ENCODE data around the gene SEC24B.

Gene SEC24B

DNA sequence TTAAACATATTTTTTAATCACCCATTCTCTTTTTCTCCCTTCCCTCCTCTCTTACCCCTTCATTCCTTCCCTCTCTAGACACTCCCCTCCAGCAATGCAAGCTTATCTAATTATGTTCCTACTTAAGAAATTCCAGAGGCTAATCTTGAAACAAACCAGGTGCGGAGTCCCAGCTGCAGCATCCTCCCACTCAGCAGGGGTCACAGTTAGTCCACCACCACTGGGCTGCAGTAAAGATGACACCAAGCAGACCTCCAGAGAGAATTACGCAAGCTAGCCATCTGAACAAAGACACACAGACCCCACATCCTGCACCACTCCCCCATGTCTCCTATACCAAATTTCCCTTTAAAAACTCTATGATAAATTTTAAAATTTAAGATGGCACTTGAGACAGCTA lies 13.9 kb upstream of the SEC24B start:
- H3K4me2 ChIP-seq (ENCODE audit: insufficient read depth, low read length, poor library complexity, severe bottlenecking): no peak overlapping the region
- peak; percentile 14 for DNase-seq (ENCODE audit: low spot score)

DNA sequence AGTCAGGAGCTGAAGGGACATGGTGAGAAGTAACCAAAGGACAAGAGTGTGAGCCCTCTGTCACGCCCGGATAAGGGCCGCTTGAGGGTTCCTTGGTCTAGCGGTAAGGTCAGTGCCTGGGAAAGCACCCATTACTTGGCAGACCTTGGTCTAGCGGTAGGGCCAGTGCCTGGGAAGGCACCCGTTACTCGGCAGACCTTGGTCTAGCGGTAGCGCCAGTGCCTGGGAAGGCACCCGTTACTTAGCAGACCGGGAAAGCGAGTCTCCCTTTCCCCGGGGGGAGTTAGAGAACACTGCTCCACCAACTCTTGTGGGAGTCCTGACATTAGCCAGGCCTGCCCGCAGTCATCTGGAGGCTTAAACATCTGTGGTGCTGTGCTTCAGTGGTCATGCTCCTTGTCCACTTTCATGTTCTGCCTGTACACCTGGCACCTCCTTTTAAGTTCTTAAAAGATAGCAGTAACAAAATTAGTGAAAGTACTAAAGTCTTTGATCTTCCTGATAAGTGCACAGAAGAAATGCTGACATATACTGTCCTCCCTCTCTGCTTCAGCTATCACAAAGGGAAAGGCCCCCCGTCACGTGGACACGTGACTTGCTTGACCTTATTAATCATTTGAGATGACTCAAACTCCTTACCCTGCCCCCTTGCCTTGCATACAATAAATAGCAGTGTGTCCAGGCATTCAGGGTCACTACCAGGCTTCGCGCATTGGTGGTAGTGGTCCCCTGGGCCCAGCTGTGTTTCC lies 9.3 kb upstream of the SEC24B start:
- H2AFZ ChIP-seq (ENCODE audit: low read length): no peak overlapping the region
- DNase-seq (ENCODE audit: low spot score): no peak

More for the DNA sequence above, 13.9 kb upstream of the SEC24B start:
- Histone ChIP-seq H3K14ac (ENCODE audit: low read length) (no peak overlapping the region), H2BK15ac (ENCODE audit: low read length) (no peak overlapping the region), H3K79me1 (ENCODE audit: low read depth, low read length) (no peaks in the 10 kb centered on the region), H3K23ac (ENCODE audit: low read depth, low read length, poor library complexity) (no peak overlapping the region), H3K9ac (ENCODE audit: low read depth, low read length, poor library complexity) (no peak overlapping the region), H3K18ac (ENCODE audit: low read length) (no peak overlapping the region), H2BK120ac (ENCODE audit: low read depth, low read length) (no peak overlapping the region), H3K36me3 (replicated peaks in 1 of 2; ENCODE audit: control insufficient read depth in 2 of 2, insufficient read depth in 2 of 2, low read length in 2 of 2) (peaks cover 0 to 3% of the 10 kb centered on the region in 2 donors), H3K27ac (replicated peaks; ENCODE audit: low read length) (peak overlapping the region; percentile 44), H3K9me3 (replicated peaks in 1 of 2; ENCODE audit: control insufficient read depth in 2 of 2, insufficient read depth in 1 of 2, low read depth in 1 of 2, low read length in 2 of 2) (no peaks in the 10 kb centered on the region), H2BK12ac (ENCODE audit: low read length) (no peak overlapping the region), H4K91ac (ENCODE audit: low read depth, low read length, poor library complexity) (no peak overlapping the region), H2AFZ (ENCODE audit: low read length) (no peak overlapping the region), H3K27me3 (ENCODE audit: control insufficient read depth in 3 of 3, insufficient read depth in 3 of 3, low read depth in 1 of 3, low read length in 3 of 3) (no peaks in the 10 kb centered on the region), H4K8ac (ENCODE audit: low read depth, low read length) (no peak overlapping the region), H2BK5ac (ENCODE audit: low read length) (no peak overlapping the region), H3K4me1 (ENCODE audit: control insufficient read depth in 2 of 2, insufficient read depth in 1 of 2, low read depth in 1 of 2, low read length in 2 of 2) (peaks cover 0 to 4% of the 10 kb centered on the region in 2 donors), H3K4ac (ENCODE audit: low read length) (no peak overlapping the region), H3K4me3 (ENCODE audit: low read length in 2 of 2) (no peak overlapping the region), H2AK5ac (ENCODE audit: low read depth, low read length) (no peak overlapping the region)
- no CpG with 5 or more reads among the region's 2 CpGs for WGBS, 2 donors (ENCODE audit: extremely low coverage in 2 of 2, insufficient read length in 2 of 2, insufficient replicate concordance in 1 of 2)

DNA sequence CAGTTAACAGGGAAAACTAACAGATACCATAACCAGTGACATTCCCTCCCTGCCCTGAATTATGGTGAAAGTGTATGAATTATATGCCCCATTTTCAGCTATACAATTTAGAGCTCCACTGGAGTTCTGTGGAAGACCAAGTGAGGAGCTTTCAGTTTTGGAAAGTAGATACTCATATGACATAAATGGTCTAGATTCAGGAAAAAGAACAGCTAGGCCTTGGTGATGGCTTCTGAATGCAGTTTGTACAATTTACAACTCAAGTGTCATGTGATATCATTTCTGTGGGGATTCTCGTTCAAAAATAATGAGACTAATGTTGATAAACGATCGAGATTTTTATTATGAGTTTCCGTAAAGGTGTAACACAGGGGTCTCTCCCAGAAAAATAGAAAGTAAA lies 8.2 kb upstream of the SEC24B start:
- no peak overlapping the region for H3K4me2 ChIP-seq (ENCODE audit: insufficient read depth, low read length, poor library complexity, severe bottlenecking)

More for the DNA sequence above, 9.3 kb upstream of the SEC24B start:
- no peak overlapping the region for H2AK5ac ChIP-seq (ENCODE audit: low read depth, low read length)
- no peak overlapping the region for H4K91ac ChIP-seq (ENCODE audit: low read depth, low read length, poor library complexity)
- no peak overlapping the region for H3K27ac ChIP-seq (replicated peaks; ENCODE audit: low read length)
- no CpG with 5 or more reads among the region's 19 CpGs for WGBS, 2 donors (ENCODE audit: extremely low coverage in 2 of 2, insufficient read length in 2 of 2, insufficient replicate concordance in 1 of 2)
- H3K14ac ChIP-seq (ENCODE audit: low read length): no peak overlapping the region
- peak overlapping the region; percentile 67 for H3K18ac ChIP-seq (ENCODE audit: low read length)
- no peak overlapping the region for H3K9ac ChIP-seq (ENCODE audit: low read depth, low read length, poor library complexity)
- no peaks in the 10 kb centered on the region for H3K79me1 ChIP-seq (ENCODE audit: low read depth, low read length)
- no peak overlapping the region for H2BK12ac ChIP-seq (ENCODE audit: low read length)
- no peak overlapping the region for H3K4ac ChIP-seq (ENCODE audit: low read length)
- H3K27me3 ChIP-seq (ENCODE audit: control insufficient read depth in 3 of 3, insufficient read depth in 3 of 3, low read depth in 1 of 3, low read length in 3 of 3): no peaks in the 10 kb centered on the region
- peaks cover 0 to 14% of the 10 kb centered on the region in 2 donors for H3K36me3 ChIP-seq (replicated peaks in 1 of 2; ENCODE audit: control insufficient read depth in 2 of 2, insufficient read depth in 2 of 2, low read length in 2 of 2)
- no peak overlapping the region for H3K4me3 ChIP-seq (ENCODE audit: low read length in 2 of 2)
- H3K4me2 ChIP-seq (ENCODE audit: insufficient read depth, low read length, poor library complexity, severe bottlenecking): no peak overlapping the region
- H2BK120ac ChIP-seq (ENCODE audit: low read depth, low read length): no peak overlapping the region
- H3K9me3 ChIP-seq (replicated peaks in 1 of 2; ENCODE audit: control insufficient read depth in 2 of 2, insufficient read depth in 1 of 2, low read depth in 1 of 2, low read length in 2 of 2): no peaks in the 10 kb centered on the region
- peaks cover 0 to 2% of the 10 kb centered on the region in 2 donors for H3K4me1 ChIP-seq (ENCODE audit: control insufficient read depth in 2 of 2, insufficient read depth in 1 of 2, low read depth in 1 of 2, low read length in 2 of 2)
- H3K23ac ChIP-seq (ENCODE audit: low read depth, low read length, poor library complexity): no peak overlapping the region
- no peak overlapping the region for H2BK5ac ChIP-seq (ENCODE audit: low read length)
- no peak overlapping the region for H2BK15ac ChIP-seq (ENCODE audit: low read length)
- peak overlapping the region; percentile 86 for H4K8ac ChIP-seq (ENCODE audit: low read depth, low read length)

DNA sequence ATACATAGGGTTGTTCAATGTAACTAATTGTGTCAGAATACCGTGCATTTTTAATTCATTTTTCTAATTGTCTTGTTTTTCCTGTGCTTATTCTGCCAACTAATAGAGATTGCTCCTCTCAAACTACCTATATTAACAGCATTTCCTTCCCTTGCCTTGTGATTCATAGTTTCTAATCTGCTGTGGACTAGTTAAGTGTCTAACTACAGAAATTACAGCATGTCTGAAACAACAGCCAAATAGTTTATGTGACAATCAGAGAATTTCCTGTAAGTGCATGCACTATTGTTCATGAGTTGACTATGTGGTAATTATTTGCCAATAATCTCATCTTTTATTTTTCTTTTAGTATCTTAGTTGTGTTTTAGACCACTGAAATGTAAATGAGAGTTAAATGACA lies 4.1 kb upstream of the SEC24B start:
- no peak for DNase-seq (ENCODE audit: low spot score)
- Histone ChIP-seq H3K27me3 (ENCODE audit: control insufficient read depth in 3 of 3, insufficient read depth in 3 of 3, low read depth in 1 of 3, low read length in 3 of 3) (no peaks in the 10 kb centered on the region), H3K14ac (ENCODE audit: low read length) (no peak overlapping the region), H2BK5ac (ENCODE audit: low read length) (no peak overlapping the region), H3K79me1 (ENCODE audit: low read depth, low read length) (peaks cover 4% of the 10 kb centered on the region), H3K36me3 (replicated peaks in 1 of 2; ENCODE audit: control insufficient read depth in 2 of 2, insufficient read depth in 2 of 2, low read length in 2 of 2) (peaks cover 0 to 37% of the 10 kb centered on the region in 2 donors), H2AFZ (ENCODE audit: low read length) (no peak overlapping the region), H4K8ac (ENCODE audit: low read depth, low read length) (no peak overlapping the region), H2BK15ac (ENCODE audit: low read length) (no peak overlapping the region), H3K4me3 (ENCODE audit: low read length in 2 of 2) (no peak overlapping the region), H2BK12ac (ENCODE audit: low read length) (no peak overlapping the region), H2BK120ac (ENCODE audit: low read depth, low read length) (no peak overlapping the region), H2AK5ac (ENCODE audit: low read depth, low read length) (no peak overlapping the region), H3K23ac (ENCODE audit: low read depth, low read length, poor library complexity) (no peak overlapping the region), H4K91ac (ENCODE audit: low read depth, low read length, poor library complexity) (no peak overlapping the region), H3K18ac (ENCODE audit: low read length) (no peak overlapping the region), H3K27ac (replicated peaks; ENCODE audit: low read length) (no peak overlapping the region), H3K9ac (ENCODE audit: low read depth, low read length, poor library complexity) (no peak overlapping the region), H3K9me3 (replicated peaks in 1 of 2; ENCODE audit: control insufficient read depth in 2 of 2, insufficient read depth in 1 of 2, low read depth in 1 of 2, low read length in 2 of 2) (no peaks in the 10 kb centered on the region), H3K4me2 (ENCODE audit: insufficient read depth, low read length, poor library complexity, severe bottlenecking) (no peak overlapping the region), H3K4me1 (ENCODE audit: control insufficient read depth in 2 of 2, insufficient read depth in 1 of 2, low read depth in 1 of 2, low read length in 2 of 2) (peaks cover 3 to 8% of the 10 kb centered on the region in 2 donors), H3K4ac (ENCODE audit: low read length) (no peak overlapping the region)
- WGBS, 2 donors (ENCODE audit: extremely low coverage in 2 of 2, insufficient read length in 2 of 2, insufficient replicate concordance in 1 of 2): no CpG with 5 or more reads among the region's 1 CpG

More for the DNA sequence above, 8.2 kb upstream of the SEC24B start:
- Histone ChIP-seq H3K23ac (ENCODE audit: low read depth, low read length, poor library complexity) (no peak overlapping the region), H3K79me1 (ENCODE audit: low read depth, low read length) (no peaks in the 10 kb centered on the region), H3K9ac (ENCODE audit: low read depth, low read length, poor library complexity) (no peak overlapping the region), H2BK12ac (ENCODE audit: low read length) (no peak overlapping the region), H4K91ac (ENCODE audit: low read depth, low read length, poor library complexity) (no peak overlapping the region), H3K14ac (ENCODE audit: low read length) (no peak overlapping the region), H3K27me3 (ENCODE audit: control insufficient read depth in 3 of 3, insufficient read depth in 3 of 3, low read depth in 1 of 3, low read length in 3 of 3) (no peaks in the 10 kb centered on the region), H3K18ac (ENCODE audit: low read length) (no peak overlapping the region), H3K4me1 (ENCODE audit: control insufficient read depth in 2 of 2, insufficient read depth in 1 of 2, low read depth in 1 of 2, low read length in 2 of 2) (no peaks in the 10 kb centered on the region), H3K9me3 (replicated peaks in 1 of 2; ENCODE audit: control insufficient read depth in 2 of 2, insufficient read depth in 1 of 2, low read depth in 1 of 2, low read length in 2 of 2) (no peaks in the 10 kb centered on the region), H3K27ac (replicated peaks; ENCODE audit: low read length) (no peak overlapping the region), H2BK5ac (ENCODE audit: low read length) (no peak overlapping the region), H2BK15ac (ENCODE audit: low read length) (no peak overlapping the region), H3K4me3 (ENCODE audit: low read length in 2 of 2) (no peak overlapping the region), H2BK120ac (ENCODE audit: low read depth, low read length) (no peak overlapping the region), H2AK5ac (ENCODE audit: low read depth, low read length) (no peak overlapping the region), H2AFZ (ENCODE audit: low read length) (no peak overlapping the region), H4K8ac (ENCODE audit: low read depth, low read length) (no peak overlapping the region), H3K4ac (ENCODE audit: low read length) (no peak overlapping the region), H3K36me3 (replicated peaks in 1 of 2; ENCODE audit: control insufficient read depth in 2 of 2, insufficient read depth in 2 of 2, low read length in 2 of 2) (peaks cover 0 to 25% of the 10 kb centered on the region in 2 donors)
- no CpG with 5 or more reads among the region's 4 CpGs for WGBS, 2 donors (ENCODE audit: extremely low coverage in 2 of 2, insufficient read length in 2 of 2, insufficient replicate concordance in 1 of 2)
- DNase-seq (ENCODE audit: low spot score): no peak
